GM18520 (cell line): ENCODE measurements around the gene MAZ.

Experiments used
- ATAC-seq: cut with Tn5 transposase; IDR thresholded peaks from one replicate; pipeline ENCODE4 v1.9.1; 2021; ENCODE audit not compliant: unreplicated experiment

MAZ gene

DNA sequence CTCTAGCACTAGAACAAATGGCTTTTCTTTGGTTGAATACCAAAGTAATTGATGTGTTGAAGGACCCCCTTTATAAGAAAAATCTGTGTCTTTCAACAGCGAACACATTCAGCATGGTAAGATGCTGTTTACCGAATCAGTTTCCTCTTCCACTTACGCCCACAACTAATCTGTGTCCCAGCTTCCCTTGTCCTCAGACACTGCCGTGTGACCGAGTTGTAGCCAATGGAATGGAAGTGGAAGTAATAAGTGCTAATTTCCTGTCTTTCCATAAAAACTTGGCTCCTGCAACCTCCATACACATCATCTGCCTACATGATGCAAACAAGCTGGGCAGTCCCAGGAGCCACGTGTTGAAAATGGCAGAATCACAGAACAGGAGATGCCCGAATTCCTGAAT is 46.3 kb downstream of the MAZ start:
- ATAC-seq: no peak

DNA sequence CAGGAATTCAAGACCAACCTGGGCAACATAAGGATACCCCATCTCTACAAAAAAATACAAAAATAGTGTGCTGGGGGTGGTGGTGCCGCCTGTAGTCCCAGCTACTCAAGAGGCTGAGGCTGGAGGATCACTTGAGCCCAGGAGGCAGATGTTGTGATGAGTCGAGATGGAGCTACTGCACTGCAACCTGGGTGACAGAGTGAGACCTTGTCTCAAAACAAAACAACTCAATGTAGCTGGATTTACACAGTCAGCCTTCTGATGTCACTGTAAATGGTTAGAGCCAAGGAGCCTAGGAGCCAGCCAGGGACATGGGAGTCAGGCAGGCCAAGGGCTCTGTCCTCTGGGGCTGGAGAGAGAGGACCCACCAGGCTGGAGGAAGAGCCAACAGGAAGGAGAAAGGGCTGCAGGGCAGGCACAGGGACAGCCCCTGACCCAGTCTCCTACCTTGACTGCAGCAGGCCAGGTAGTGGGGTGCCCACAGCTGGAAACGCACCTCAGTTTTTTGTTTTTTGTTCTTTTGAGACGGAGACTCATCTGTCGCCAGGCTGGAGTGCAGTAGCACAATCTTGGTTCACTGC is 48.3 kb downstream of the MAZ start:
- ATAC-seq: no peak

DNA sequence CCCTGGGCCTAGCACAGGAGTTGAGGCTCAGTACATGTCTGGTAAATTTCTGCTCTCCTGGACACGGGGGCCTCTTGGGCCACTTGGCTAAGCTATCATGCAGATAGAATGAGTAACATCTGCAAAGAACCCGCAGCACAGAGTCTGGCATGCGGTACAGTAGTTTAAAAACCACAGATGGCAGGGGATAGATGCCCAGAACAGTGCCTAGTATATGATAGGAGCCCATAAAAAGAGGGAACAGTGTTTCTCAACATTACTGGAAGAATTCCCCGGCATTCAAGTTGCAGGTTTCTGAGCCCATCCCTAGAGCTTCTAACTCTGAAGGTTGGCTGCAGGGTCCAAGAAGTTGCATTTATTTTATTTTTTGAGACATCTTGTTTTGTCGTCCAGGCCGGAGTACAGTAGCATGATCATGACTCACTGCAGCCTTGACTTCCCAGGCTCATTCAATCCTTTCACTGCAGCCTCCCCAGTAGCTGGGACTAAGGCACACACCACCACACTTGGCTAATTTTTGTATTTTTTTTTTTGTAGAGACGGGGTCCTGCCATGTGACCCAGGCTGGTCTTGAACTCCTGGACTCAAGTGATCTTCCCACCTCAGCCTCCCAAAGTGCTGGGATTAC is 50.9 kb downstream of the MAZ start:
- no peak for ATAC-seq

DNA sequence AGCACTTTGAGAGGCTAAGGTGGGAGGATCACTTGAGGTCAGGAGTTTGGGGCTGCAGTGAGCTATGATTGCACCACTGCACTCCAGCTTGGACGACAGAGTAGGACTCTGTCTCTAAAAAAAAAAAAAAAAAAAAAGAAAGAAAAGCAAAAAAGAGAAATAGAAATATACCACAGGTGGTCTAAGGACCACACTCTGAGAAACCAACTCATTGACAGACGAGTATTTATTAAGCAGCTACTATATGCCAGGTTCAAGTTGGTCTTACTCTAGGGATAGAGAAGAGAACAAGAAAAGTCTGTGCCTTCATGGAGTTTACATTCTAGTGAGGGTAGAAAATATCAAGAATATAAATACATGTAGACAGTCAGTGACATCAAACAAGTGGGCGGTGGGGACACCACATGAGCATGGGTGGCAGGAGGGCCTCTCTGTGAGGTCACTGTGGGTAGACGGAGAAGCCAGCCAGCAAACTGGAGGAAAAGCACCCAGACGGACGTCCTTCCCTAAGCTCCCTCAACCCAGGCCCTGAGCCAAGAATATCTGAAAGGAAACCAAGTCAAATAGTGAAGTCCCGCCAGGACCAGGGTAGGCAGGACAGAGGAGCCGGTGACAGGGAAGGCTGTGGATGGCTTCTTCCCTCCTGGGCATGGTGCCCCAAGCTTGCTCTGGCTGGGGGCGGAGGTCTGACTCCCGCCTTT is 52.0 kb downstream of the MAZ start:
- ATAC-seq: no peak

DNA sequence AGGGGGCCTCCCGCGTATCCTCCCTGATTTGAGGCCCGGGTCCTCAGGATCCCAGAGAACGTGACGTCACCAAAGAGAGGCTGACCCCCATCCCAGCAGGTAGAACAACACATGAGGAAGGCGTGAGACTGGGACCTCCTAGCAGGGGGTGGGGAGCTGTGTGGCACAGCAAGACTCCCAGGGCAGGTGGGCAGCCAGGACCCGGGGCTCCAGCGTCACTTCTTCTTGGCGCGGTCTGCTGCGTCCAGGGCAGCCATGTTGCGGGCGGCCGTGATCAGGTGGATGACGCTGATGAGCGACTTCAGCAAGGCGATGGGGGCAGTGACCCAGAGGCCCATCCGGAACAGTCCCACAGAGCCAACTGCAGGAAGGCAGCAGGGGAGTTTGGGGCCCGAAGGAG is 52.6 kb downstream of the MAZ start:
- no peak for ATAC-seq

DNA sequence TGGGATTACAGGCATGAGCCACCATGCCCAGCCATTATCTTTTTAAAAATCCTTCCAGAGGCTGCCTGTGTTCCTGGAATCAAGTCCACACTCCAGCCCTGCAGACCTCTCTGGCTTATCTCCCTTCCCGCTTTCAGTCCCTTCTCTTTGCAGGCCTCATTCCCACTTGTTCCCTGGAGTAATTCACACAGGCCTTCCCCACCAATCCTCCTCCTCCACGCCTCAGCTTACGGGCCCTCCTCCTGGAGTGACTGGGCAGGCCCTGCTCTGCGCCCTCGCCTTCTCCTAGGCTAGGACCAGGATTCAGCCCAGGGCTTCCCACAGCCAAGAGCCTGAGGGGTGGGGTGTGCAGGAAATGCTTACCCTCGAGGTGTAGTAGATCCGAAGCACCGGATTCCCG is 53.9 kb downstream of the MAZ start:
- no peak for ATAC-seq
